Measurements from ENCODE around the gene HEATR5A.
"Not testable (repeated sequence)": the region's sequence is repeated elsewhere in the genome, so short reads cannot be mapped to it uniquely, and the experiment has no call there.

HEATR5A gene

DNA sequence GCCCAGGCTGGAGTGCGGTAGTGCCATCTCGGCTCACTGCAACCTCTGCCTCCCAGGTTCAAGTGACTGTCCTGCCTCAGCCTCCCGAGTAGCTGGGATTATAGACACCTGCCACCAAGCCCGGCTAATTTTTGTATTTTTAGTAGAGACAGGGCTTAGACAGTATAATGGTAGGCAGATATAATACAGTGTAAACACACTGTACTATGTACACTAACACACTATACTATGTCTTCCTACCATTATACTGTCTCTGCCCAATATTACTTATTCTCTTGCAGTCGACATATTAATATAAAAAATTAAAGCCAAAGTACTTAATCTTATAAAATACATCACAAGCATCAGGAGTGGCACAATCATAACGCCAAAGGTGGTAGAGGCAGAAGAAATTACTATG is 21.9 kb upstream of the HEATR5A start:
- Histone ChIP-seq H3K27ac (ENCODE audit: low read depth, low read length) (no peak overlapping the region), H3K23ac (ENCODE audit: low read length) (no peak overlapping the region)
- WGBS (ENCODE audit: extremely low coverage, insufficient coverage, low lambda C conversion rate): no CpG with 5 or more reads among the region's 6 CpGs

DNA sequence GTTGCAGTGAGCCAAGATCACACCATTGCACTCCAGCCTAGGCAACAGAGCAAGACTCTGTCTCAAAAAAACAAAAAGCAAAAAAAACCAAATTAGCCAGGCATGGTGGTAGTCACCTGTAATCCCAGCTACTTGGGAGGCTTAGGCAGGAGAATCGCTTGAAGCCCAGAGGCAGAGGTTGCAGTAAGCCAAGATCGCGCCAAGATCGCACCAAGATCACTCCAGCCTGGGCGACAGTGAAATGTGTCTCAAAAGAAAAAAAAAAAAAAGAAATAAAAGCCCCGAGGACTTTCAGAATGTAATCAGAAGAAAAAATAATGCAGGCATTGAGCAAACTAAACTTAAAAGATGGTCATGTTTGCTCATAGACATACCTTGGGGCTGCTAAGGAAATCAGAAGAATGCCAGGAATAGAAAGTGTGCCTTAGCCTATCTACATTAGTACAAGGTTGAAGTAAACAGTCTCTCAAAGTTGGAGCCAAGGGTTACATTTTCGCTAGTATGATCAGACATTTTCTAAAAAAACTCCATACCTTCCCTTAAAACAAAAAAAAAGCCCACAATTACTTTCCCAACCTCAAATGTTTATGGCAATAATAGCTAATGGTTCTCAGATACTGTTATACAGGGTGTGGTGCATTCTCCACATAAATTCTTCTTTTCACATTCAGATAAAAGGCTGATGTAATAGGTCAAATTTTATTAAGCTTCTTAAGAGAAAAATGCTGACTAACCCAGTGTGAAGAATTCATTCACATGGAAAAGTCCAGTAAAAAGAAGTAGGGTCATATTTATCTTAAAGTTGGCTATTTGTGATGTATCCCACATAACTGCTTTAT is 21.1 kb upstream of the HEATR5A start:
- H3K79me1 ChIP-seq (ENCODE audit: low read length): no peaks in the 10 kb centered on the region
- no peak overlapping the region for H2BK15ac ChIP-seq (replicated peaks; ENCODE audit: low read depth)
- no peaks in the 10 kb centered on the region for H3K79me2 ChIP-seq (ENCODE audit: control insufficient read depth, insufficient read depth, low read length)
- DNase-seq: no peak
- H3K9ac ChIP-seq (ENCODE audit: low read length): no peak overlapping the region
- no peak overlapping the region for H3K4me2 ChIP-seq (ENCODE audit: low read length)
- H3K23ac ChIP-seq (ENCODE audit: low read length): no peak overlapping the region
- no peaks in the 10 kb centered on the region for H3K4me1 ChIP-seq (ENCODE audit: control insufficient read depth, low read depth, low read length)
- H2AK5ac ChIP-seq (ENCODE audit: low read length): no peak overlapping the region
- no peak overlapping the region for H4K5ac ChIP-seq (ENCODE audit: low read length)
- WGBS (ENCODE audit: extremely low coverage, insufficient coverage, low lambda C conversion rate): no CpG with 5 or more reads among the region's 7 CpGs
- H3K56ac ChIP-seq (ENCODE audit: low read length): no peak overlapping the region
- no peaks in the 10 kb centered on the region for H3K36me3 ChIP-seq (ENCODE audit: control insufficient read depth, insufficient read depth, low read length)
- H2BK120ac ChIP-seq (ENCODE audit: low read depth, low read length): no peak overlapping the region
- no peak overlapping the region for H4K8ac ChIP-seq (ENCODE audit: low read depth, low read length)
- no peak overlapping the region for H2BK5ac ChIP-seq (ENCODE audit: low read length)
- no peak overlapping the region for H3K18ac ChIP-seq (ENCODE audit: low read length)
- H3K27me3 ChIP-seq (ENCODE audit: insufficient read depth, low read length, poor library complexity): no peaks in the 10 kb centered on the region
- H3K27ac ChIP-seq (ENCODE audit: low read depth, low read length): no peak overlapping the region
- H3K4me3 ChIP-seq (ENCODE audit: low read length): no peak overlapping the region
- H3K4ac ChIP-seq (ENCODE audit: low read depth, low read length): no peak overlapping the region

More for the DNA sequence above, 21.9 kb upstream of the HEATR5A start:
- Histone ChIP-seq H4K5ac (ENCODE audit: low read length) (no peak overlapping the region), H2BK15ac (replicated peaks; ENCODE audit: low read depth) (no peak overlapping the region), H3K4me2 (ENCODE audit: low read length) (no peak overlapping the region), H3K56ac (ENCODE audit: low read length) (no peak overlapping the region), H3K27me3 (ENCODE audit: insufficient read depth, low read length, poor library complexity) (no peaks in the 10 kb centered on the region), H4K8ac (ENCODE audit: low read depth, low read length) (no peak overlapping the region), H3K4me3 (ENCODE audit: low read length) (no peak overlapping the region), H3K36me3 (ENCODE audit: control insufficient read depth, insufficient read depth, low read length) (no peaks in the 10 kb centered on the region), H3K4ac (ENCODE audit: low read depth, low read length) (no peak overlapping the region), H3K79me2 (ENCODE audit: control insufficient read depth, insufficient read depth, low read length) (no peaks in the 10 kb centered on the region), H2BK120ac (ENCODE audit: low read depth, low read length) (no peak overlapping the region), H2AK5ac (ENCODE audit: low read length) (no peak overlapping the region), H3K4me1 (ENCODE audit: control insufficient read depth, low read depth, low read length) (no peaks in the 10 kb centered on the region), H3K9ac (ENCODE audit: low read length) (no peak overlapping the region), H3K79me1 (ENCODE audit: low read length) (no peaks in the 10 kb centered on the region), H3K18ac (ENCODE audit: low read length) (no peak overlapping the region), H2BK5ac (ENCODE audit: low read length) (no peak overlapping the region)
- DNase-seq: no peak

DNA sequence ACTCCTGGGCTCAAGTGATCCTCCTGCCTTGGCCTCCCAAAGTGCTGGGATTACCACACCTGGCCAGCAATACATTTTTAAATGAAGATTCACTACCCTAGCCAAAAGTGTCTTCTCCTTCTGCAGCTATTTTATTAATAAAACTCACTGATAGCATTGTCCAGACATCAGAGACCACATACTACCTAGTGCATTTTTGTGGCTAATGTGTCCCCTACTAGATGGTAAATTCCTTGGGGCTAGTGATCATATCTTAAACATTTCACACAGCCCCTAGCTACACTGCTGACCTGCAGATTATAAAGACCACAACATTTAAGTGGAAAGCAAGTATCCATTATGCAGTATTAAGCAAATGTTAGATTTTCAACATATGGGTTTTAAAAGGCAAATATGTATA is 19.9 kb upstream of the HEATR5A start:
- H2AK5ac ChIP-seq (ENCODE audit: low read length): no peak overlapping the region
- H3K23ac ChIP-seq (ENCODE audit: low read length): no peak overlapping the region
- no peak overlapping the region for H3K56ac ChIP-seq (ENCODE audit: low read length)
- no peaks in the 10 kb centered on the region for H3K79me1 ChIP-seq (ENCODE audit: low read length)
- H3K4me2 ChIP-seq (ENCODE audit: low read length): no peak overlapping the region
- H4K8ac ChIP-seq (ENCODE audit: low read depth, low read length): no peak overlapping the region
- no peaks in the 10 kb centered on the region for H3K27me3 ChIP-seq (ENCODE audit: insufficient read depth, low read length, poor library complexity)
- H4K5ac ChIP-seq (ENCODE audit: low read length): no peak overlapping the region
- no peak overlapping the region for H3K4me3 ChIP-seq (ENCODE audit: low read length)
- no peak for DNase-seq
- H3K9ac ChIP-seq (ENCODE audit: low read length): no peak overlapping the region
- H3K4me1 ChIP-seq (ENCODE audit: control insufficient read depth, low read depth, low read length): no peaks in the 10 kb centered on the region
- no peak overlapping the region for H3K27ac ChIP-seq (ENCODE audit: low read depth, low read length)
- H3K4ac ChIP-seq (ENCODE audit: low read depth, low read length): no peak overlapping the region
- no peak overlapping the region for H2BK120ac ChIP-seq (ENCODE audit: low read depth, low read length)
- no peaks in the 10 kb centered on the region for H3K79me2 ChIP-seq (ENCODE audit: control insufficient read depth, insufficient read depth, low read length)
- no peak overlapping the region for H3K18ac ChIP-seq (ENCODE audit: low read length)
- no peak overlapping the region for H2BK15ac ChIP-seq (replicated peaks; ENCODE audit: low read depth)
- H3K36me3 ChIP-seq (ENCODE audit: control insufficient read depth, insufficient read depth, low read length): no peaks in the 10 kb centered on the region
- H2BK5ac ChIP-seq (ENCODE audit: low read length): no peak overlapping the region

GRCh38 chr14:31439561-31439960 is 19.2 kb upstream of the HEATR5A start:
- H3K4me2 ChIP-seq (ENCODE audit: low read length): no peak overlapping the region
- H2BK5ac ChIP-seq (ENCODE audit: low read length): no peak overlapping the region
- no peak overlapping the region for H3K4ac ChIP-seq (ENCODE audit: low read depth, low read length)
- H3K56ac ChIP-seq (ENCODE audit: low read length): no peak overlapping the region
- no peak overlapping the region for H2AK5ac ChIP-seq (ENCODE audit: low read length)
- H4K8ac ChIP-seq (ENCODE audit: low read depth, low read length): no peak overlapping the region
- H3K4me1 ChIP-seq (ENCODE audit: control insufficient read depth, low read depth, low read length): no peaks in the 10 kb centered on the region
- no peaks in the 10 kb centered on the region for H3K79me2 ChIP-seq (ENCODE audit: control insufficient read depth, insufficient read depth, low read length)
- no peak overlapping the region for H3K27ac ChIP-seq (ENCODE audit: low read depth, low read length)
- H3K79me1 ChIP-seq (ENCODE audit: low read length): no peaks in the 10 kb centered on the region
- DNase-seq: no peak
- no peak overlapping the region for H2BK120ac ChIP-seq (ENCODE audit: low read depth, low read length)
- no peak overlapping the region for H4K5ac ChIP-seq (ENCODE audit: low read length)
- H3K9ac ChIP-seq (ENCODE audit: low read length): no peak overlapping the region
- no peak overlapping the region for H2BK15ac ChIP-seq (replicated peaks; ENCODE audit: low read depth)
- no peak overlapping the region for H3K23ac ChIP-seq (ENCODE audit: low read length)
- no peaks in the 10 kb centered on the region for H3K27me3 ChIP-seq (ENCODE audit: insufficient read depth, low read length, poor library complexity)
- no peak overlapping the region for H3K4me3 ChIP-seq (ENCODE audit: low read length)
- H3K36me3 ChIP-seq (ENCODE audit: control insufficient read depth, insufficient read depth, low read length): no peaks in the 10 kb centered on the region
- H3K18ac ChIP-seq (ENCODE audit: low read length): no peak overlapping the region
- WGBS (ENCODE audit: extremely low coverage, insufficient coverage, low lambda C conversion rate): no CpG with 5 or more reads among the region's 2 CpGs

DNA sequence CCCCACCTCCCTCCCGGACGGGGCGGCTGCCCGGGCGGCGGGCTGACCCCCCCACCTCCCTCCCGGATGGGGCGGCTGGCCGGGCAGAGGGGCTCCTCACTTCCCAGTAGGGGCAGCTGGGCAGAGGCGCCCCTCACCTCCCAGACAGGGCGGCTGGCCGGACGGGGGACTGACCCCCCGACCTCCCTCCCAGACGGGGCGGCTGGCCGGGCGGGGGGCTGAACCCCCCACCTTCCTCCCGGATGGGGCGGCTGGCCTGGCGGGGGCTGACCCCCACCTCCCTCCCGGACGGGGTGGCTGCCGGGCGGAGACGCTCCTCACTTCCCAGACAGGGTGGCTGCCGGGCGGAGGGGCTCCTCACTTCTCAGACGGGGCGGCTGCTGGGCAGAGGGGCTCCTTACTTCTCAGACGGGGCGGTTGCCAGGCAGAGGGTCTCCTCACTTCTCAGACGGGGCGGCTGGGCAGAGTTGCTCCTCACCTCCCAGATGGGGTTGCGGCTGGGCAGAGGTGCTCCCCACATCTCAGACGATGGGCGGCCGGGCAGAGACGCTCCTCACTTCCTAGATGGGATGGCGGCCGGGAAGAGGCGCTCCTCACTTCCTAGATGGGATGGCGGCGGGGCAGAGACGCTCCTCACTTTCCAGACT is 16.8 kb upstream of the HEATR5A start:
- not testable (repeated sequence) for H3K4me3 ChIP-seq (ENCODE audit: low read length); H3K56ac ChIP-seq (ENCODE audit: low read length); H2BK5ac ChIP-seq (ENCODE audit: low read length); H2AK5ac ChIP-seq (ENCODE audit: low read length); H3K18ac ChIP-seq (ENCODE audit: low read length); H4K5ac ChIP-seq (ENCODE audit: low read length); H4K8ac ChIP-seq (ENCODE audit: low read depth, low read length); DNase-seq; H3K9ac ChIP-seq (ENCODE audit: low read length); H2BK120ac ChIP-seq (ENCODE audit: low read depth, low read length); H3K27me3 ChIP-seq (ENCODE audit: insufficient read depth, low read length, poor library complexity); H3K23ac ChIP-seq (ENCODE audit: low read length); H3K36me3 ChIP-seq (ENCODE audit: control insufficient read depth, insufficient read depth, low read length); H3K4me2 ChIP-seq (ENCODE audit: low read length); H2BK15ac ChIP-seq (replicated peaks; ENCODE audit: low read depth); H3K4ac ChIP-seq (ENCODE audit: low read depth, low read length); H3K4me1 ChIP-seq (ENCODE audit: control insufficient read depth, low read depth, low read length); H3K79me2 ChIP-seq (ENCODE audit: control insufficient read depth, insufficient read depth, low read length); H3K27ac ChIP-seq (ENCODE audit: low read depth, low read length); H3K79me1 ChIP-seq (ENCODE audit: low read length)
- no CpG with 5 or more reads among the region's 45 CpGs for WGBS (ENCODE audit: extremely low coverage, insufficient coverage, low lambda C conversion rate)

DNA sequence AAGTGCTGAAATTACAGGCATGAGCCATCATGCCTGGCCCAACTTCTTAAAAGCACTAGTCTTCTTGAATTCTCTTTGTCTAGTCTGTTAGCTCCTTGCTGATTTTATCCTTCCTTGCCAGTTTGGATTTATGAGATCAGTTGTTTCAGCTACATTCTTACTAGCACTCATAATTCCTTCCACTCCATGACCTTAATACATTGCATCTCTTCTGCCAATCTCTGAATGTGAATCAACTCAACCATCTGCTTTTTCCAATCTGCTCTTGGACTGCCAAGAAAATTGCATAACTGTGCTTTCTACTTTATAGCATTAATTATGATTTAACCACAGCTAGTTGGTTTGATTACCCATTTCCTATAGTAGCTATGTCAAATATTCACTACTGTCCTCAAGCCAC is 14.9 kb upstream of the HEATR5A start:
- H4K8ac ChIP-seq (ENCODE audit: low read depth, low read length): no peak overlapping the region
- no peaks in the 10 kb centered on the region for H3K79me1 ChIP-seq (ENCODE audit: low read length)
- H2BK120ac ChIP-seq (ENCODE audit: low read depth, low read length): no peak overlapping the region
- H3K18ac ChIP-seq (ENCODE audit: low read length): no peak overlapping the region
- H3K23ac ChIP-seq (ENCODE audit: low read length): no peak overlapping the region
- H2BK15ac ChIP-seq (replicated peaks; ENCODE audit: low read depth): no peak overlapping the region
- no peaks in the 10 kb centered on the region for H3K79me2 ChIP-seq (ENCODE audit: control insufficient read depth, insufficient read depth, low read length)
- H2BK5ac ChIP-seq (ENCODE audit: low read length): no peak overlapping the region
- no peak overlapping the region for H4K5ac ChIP-seq (ENCODE audit: low read length)
- H3K9ac ChIP-seq (ENCODE audit: low read length): no peak overlapping the region
- H2AK5ac ChIP-seq (ENCODE audit: low read length): no peak overlapping the region
- no peak overlapping the region for H3K56ac ChIP-seq (ENCODE audit: low read length)
- no peak overlapping the region for H3K4me3 ChIP-seq (ENCODE audit: low read length)
- no peaks in the 10 kb centered on the region for H3K27me3 ChIP-seq (ENCODE audit: insufficient read depth, low read length, poor library complexity)
- H3K4ac ChIP-seq (ENCODE audit: low read depth, low read length): no peak overlapping the region
- no peak overlapping the region for H3K4me2 ChIP-seq (ENCODE audit: low read length)
- no peak overlapping the region for H3K27ac ChIP-seq (ENCODE audit: low read depth, low read length)
- DNase-seq: no peak
- no peaks in the 10 kb centered on the region for H3K36me3 ChIP-seq (ENCODE audit: control insufficient read depth, insufficient read depth, low read length)
- no peaks in the 10 kb centered on the region for H3K4me1 ChIP-seq (ENCODE audit: control insufficient read depth, low read depth, low read length)

All from mesendoderm (in vitro differentiated cells).